Stimulated activated CD4-positive, alpha-beta T cell treated with anti-CD3 and anti-CD28 coated beads, TNF-alpha, amount 100 ng/mL, for 24 hours (primary cell): ENCODE measurements around the gene NDRG4.

ENCODE experiments used
- DNase-seq, 3 experiments: peaks; one replicate each; pipeline ENCODE4 v3.0.0-alpha.2; 2020; ENCODE audit warnings: low read depth in 3 of 3

Gene NDRG4, protein sequence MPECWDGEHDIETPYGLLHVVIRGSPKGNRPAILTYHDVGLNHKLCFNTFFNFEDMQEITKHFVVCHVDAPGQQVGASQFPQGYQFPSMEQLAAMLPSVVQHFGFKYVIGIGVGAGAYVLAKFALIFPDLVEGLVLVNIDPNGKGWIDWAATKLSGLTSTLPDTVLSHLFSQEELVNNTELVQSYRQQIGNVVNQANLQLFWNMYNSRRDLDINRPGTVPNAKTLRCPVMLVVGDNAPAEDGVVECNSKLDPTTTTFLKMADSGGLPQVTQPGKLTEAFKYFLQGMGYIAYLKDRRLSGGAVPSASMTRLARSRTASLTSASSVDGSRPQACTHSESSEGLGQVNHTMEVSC

GRCh38 chr16:58499615-58500351 is at the start of gene NDRG4:
NDRG4 (plus strand) TSS chr16:58500143; CDS start chr16:58500249, 106 bp downstream.
- peak in 1 of 3 experiments; percentile 46 for DNase-seq

GRCh38 chr16:58450590-58450989 is 49.4 kb upstream of the NDRG4 start:
- DNase-seq, result no peak

DNA sequence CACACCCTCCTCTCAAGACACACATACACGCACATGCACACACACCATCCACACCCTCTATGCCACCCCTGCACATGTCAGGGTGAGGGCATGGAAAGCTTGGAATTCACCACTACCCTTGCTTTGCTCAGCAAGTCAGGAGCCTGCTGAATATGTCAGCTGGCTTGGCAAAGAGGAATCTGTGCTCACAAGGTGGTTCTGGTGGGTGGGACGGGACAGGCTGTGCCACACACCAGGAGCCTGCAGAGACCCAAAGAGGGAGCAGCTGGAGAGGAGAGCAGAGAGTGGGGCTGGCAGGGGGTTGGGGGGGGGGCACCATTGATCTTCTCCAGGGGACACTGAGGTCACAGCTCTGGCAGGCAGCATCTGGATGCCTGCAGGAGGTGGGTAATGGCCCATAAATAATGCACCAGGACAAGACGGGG is 48.7 kb upstream of the NDRG4 start:
- no peak for DNase-seq

DNA sequence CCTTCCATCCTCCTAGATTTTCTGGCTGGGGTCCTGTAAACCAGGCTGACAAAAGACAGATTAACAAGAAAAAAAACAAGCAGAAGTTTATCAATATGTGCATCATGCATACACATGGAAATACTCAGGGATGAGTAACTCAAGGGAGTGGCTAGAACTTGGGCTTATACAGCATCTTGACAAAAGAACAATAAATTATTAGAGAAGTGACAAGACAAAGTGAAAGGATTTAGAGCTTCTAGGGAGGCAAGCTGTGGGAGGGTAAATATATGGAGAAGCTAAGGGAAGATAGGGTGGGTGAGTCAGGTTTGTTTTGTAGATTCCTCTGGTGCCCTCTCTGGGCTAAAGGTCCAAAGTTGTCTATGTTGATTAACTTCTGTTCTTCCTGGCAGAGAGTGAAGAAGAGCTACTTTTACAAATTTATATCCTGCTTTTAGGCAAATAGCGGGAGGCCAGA is 48.0 kb upstream of the NDRG4 start:
- DNase-seq, result no peak

DNA sequence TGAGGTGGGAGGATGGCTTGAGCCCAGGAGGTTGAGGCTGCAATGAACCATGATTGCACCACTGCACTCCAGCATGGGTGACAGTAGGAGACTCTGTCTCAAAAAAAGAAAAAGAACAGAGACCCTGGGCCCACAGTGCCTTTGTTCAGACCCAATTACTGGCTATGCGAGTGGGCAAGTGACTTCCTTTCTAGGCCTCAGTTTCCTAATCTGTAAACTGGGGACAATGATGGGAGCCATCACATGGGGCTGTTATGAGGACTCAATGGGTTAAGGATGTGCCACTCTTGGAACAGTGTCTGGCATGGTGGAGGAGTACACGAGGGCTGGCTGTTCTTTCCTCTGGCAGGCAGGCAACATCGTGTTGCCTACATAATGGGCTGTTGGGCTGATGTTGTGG is 47.3 kb upstream of the NDRG4 start:
- DNase-seq, result no peak

DNA sequence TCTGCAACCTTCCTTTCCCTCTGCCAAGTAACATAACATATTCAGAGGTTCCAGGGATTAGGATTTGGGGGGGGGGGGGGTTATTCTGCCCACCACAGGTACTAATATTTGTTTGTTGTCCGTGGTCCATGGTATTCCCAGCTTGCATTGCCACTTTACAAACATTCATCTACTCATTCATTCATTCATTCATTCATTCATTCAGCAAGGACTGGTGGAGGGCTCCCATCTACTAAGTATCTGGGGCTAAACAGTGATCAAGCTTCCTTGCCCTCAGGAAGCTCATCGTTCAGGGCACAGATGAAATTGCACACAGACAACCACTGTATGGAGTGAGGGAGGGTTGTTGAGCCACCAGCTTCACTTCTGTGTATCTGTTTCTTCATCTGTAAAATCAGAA is 45.8 kb upstream of the NDRG4 start:
- DNase-seq, result no peak

- DNase-seq, result no peak
These were observed 45.1 kb upstream of the NDRG4 start for GRCh38 chr16:58454856-58455255.

DNA sequence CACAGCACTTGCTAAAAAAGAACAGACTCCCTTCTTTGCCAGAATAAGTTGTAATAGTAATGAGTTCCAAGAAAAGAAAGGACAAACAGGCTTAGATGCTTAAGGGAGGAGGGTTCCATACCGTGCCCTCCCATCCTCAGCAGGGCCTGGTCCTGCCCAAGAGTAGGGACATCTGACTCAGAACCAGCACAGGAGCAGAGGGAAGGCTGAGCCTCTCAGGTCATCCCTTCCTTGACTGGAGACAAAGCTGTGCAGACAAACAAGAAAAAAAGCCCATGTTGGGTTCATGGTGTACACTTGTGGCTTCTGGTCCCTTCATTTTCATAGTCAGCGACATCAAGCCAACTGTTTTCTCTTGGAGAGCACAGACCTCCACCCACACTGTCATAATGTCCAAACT is 44.2 kb upstream of the NDRG4 start:
- no peak for DNase-seq

DNA sequence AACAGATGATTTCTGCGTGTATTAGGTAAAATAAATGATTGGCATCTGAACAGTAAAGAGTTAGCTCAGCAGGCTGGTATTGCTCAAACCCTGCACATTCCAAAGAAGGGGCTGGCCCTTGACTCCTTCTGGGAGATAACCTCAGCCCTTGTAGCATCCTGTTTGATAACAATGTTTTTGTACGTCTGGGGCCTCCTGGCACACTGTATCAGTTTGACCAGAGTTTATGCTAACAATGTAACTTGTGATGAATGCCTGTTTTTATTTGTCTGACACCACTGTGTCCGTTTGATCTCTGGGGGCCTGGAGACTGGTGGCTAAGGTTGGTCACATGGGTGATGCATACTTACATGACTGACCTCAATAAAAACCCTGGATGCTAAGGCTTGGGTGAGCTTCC is 43.8 kb upstream of the NDRG4 start:
- no peak for DNase-seq

DNA sequence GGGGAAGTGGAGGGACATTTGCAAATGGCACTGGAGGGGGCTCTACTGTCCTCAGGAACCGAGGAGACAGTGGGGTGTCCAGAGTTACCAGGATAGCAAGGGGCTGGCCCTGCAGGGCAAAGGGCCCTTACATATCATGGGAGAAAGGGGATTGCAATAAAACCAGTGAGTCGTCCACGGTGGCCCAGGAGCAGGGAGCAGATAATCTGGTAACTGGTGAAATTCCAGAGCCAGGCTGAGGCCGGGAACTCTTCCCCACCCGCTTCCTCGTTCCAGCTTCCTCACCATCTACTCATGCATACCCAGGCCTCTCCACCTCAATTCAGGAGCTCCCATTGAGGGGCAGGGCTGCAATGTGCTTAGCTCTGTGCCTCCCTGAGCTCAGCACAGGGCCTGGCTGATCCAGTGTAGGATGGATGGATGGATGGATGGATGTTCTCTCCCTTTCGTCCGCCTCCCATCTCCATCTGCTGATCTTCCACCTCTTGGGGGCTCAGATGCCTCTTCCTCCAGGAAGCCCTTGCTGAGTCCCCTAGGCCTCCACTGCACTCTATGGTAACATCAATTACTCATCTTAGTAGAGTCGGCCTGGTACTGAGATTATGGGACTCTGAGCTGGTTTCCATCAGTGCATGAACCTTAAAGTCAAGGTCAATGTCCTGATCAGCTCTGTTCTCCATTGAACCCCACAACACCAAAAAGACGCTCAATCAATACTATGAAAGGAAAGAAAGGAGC is 41.2 kb upstream of the NDRG4 start:
- DNase-seq, result no peak

GRCh38 chr16:58459344-58460218 is 40.4 kb upstream of the NDRG4 start:
- peak; percentile 29 to 60 (median 31) for DNase-seq

- DNase-seq, result no peak
These were observed 39.7 kb upstream of the NDRG4 start for GRCh38 chr16:58460219-58460610.

- DNase-seq, result no peak
These were observed 38.9 kb upstream of the NDRG4 start for GRCh38 chr16:58461056-58461455.

DNA sequence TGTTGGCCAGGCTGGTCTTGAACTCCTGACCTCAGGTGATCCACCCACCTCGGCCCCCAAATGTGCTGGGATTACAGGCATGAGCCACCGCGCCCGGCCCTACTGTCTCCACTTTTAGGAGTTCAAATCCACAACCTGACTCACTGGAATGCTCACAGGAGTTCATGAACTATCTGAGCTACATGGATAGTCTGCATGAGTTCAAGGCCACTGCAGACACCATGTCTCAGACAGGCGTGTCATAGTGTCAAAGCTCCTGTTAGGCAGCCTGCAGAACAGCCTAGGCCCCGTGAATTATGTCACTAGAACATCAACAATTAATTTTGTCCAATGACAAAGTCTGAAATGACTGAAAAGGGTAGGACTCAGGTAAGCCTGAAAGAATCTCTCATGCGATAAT is 38.3 kb upstream of the NDRG4 start:
- DNase-seq, result no peak

DNA sequence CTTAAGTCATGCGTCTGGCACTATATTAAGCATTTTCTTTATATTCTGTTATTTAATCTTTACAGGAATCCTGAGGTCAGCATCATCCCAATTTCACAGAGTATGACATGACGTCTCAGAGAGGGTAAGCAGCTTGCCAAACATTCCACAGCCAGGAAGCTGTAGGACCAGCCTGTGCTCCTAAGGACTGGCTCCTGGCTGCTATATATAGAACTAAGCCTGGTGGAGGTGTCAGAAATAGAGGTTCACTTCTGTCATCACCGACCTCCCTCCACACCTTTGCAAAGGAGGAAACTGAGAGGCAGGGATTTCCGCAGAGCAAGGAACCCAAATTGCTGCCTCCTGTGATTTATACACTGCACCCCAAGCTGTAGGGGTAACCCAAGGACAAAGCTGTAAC is 37.9 kb upstream of the NDRG4 start:
- DNase-seq, result no peak

GRCh38 chr16:58462499-58462996 is 37.4 kb upstream of the NDRG4 start:
- no peak for DNase-seq

- DNase-seq, result peak in 1 of 3 experiments; percentile 11
These were observed 36.7 kb upstream of the NDRG4 start for GRCh38 chr16:58462997-58463941.

- DNase-seq, result no peak
These were observed 35.7 kb upstream of the NDRG4 start for GRCh38 chr16:58464047-58464915.
